HG03159 (cell line): ENCODE results near the gene SECTM1.

Experiments
- ATAC-seq: cut with Tn5 transposase; IDR thresholded peaks from one replicate; pipeline ENCODE4 v1.9.1; 2021; ENCODE audit warnings: mild to moderate bottlenecking, moderate library complexity; ENCODE audit not compliant: unreplicated experiment

SECTM1 gene

DNA sequence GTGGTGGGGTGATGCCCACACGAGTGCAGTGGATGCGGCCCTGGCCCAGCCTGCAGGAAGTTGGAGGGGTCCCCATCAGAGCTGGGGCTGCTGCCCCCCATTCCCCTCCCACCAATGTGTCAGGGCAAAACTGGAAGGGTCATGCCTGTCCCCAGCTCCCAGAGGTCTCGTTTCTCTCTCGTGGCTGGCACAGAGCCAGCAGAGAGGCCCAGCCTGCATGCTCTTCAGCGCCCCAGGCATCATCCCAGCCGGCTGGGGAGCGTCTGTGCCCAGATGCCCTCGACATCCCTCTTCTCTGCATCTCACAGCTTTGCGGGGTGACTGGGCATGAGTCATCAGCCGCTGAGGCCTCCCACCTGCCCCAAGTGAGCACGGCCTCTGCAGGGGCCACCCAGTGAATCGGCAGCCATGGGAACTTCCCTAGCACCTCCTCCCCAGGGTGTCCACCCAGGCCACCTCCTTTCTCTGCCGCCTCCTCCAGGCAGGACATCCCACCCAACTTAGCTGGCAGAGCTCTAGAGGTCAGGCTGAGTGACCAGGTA lies 50.3 kb downstream of the SECTM1 start:
- ATAC-seq: no peak

- no peak for ATAC-seq
Measured at GRCh38 chr17:82282239-82283207, 51.0 kb downstream of the SECTM1 start.

DNA sequence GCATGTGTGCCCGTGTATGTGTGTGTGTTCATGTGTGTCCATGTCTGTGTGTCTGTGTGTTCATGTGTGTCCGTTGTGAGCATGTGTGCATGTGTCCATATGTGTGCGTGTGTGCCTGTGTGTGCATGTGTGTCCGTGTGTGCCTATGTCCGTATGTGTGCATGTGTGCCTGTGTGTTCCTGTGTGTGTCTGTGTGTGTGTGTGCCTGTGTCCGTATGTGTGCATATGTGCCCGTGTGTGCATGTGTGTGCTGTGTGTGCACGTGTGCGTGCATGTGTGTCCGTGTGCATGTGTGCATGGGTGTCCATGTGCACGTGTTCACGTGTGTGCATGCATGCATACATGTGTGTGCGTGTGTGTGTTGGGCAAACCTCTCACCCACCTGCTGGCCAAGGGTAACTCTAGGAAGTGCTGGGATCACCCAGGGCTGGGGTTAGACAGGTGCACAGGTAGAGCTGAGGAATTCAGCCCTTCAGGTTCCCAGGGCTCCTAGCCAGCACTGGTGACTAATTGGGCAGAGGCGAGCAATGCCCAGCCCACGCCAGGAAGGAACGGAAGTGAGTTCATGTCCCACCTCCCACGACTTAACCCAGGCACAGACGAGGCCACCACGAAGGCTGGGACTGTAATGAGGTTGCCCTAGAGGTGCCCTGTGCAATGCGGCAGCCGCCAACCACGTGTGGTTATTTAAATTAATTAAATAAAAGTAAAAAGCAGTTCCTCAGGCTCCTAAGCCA lies 51.9 kb downstream of the SECTM1 start:
- ATAC-seq: no peak

DNA sequence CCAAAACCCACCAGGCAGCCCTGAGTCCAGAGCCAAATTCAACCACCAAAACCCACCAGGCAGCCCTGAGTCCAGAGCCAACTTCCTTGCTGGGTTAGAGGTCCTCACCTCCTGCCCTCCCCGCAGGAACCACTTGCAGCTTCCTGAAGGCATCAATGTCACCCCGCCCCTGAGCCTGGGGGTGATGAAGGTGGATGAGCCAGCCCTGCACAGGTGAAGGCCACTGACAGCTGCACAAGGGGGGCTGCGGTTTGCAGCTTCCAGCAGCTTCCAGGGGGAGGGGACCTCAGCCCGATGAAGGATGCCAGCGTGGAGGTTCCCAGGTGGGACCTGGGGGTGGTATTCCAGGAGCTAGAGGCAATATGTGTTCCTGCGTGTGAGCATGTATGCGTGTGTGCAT lies 52.5 kb downstream of the SECTM1 start:
- no peak for ATAC-seq

DNA sequence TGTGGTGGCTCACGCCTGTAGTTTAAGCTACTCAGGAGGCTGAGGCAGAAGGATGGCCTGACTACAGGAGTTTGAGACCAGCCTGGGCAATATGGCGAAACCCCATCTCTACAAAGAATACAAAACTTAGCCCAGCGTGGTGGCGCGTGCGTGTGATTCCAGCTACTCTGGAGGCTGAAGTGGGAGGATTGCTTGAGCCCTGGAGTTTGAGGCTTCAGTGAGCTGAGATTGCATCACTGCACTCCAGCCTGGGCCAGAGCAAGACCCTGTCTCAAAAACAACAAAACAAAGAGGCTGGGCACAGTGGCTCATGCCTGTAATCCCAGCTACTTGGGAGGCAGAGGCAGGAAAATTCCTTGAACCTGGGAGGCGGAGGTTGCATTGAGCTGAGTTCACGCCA lies 53.0 kb downstream of the SECTM1 start:
- no peak for ATAC-seq

DNA sequence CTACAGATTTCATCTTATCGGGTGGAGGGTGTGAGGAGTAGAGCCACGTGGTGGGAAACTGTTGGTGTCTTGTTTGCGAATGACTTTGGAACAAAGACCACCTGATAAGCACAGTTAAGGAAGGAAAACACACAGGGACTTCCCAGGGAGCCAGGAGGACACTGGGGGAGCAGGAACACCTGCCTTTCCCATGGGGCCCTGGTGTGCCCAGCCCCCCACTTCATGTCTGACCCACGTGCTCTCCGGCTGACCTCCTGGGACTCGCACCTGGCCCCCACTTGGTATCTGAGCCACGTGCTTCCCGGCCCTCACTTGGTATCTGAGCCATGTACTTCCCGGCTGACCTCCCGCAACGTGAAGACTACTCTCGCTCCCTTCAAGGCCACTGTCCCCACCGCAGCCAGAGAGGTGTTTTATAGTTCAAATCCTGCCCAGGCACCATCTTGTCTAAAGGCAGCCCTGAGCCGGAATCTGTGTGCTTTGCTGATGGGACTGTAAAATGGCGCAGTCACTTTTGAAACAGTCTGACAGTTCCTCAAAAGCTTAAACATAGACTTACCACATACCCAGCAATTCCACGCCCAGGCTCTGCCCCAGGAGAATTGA lies 54.7 kb downstream of the SECTM1 start:
- ATAC-seq: no peak

GRCh38 chr17:82278308-82278707 lies 55.3 kb downstream of the SECTM1 start:
- ATAC-seq: no peak

DNA sequence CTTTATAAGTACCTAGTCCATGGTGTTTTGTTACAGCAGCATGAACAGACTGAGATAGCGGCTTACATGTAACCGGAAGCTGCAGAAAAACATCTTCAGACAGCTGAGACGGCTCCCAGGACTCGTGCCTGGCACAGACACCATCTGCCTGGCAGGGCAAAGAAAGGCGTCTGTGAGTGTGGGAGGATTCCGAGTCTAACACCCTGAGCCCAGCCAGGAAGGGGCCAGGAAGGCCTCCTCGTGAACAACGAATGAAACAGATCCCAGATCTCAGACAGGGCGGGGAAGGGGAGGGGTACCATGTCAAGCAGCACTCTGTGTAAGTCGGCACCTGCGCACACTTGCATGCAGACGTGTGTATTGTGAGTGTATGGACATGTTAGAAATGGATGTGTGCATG lies 55.7 kb downstream of the SECTM1 start:
- ATAC-seq: no peak

GRCh38 chr17:82276938-82277337 lies 56.6 kb downstream of the SECTM1 start:
- no peak for ATAC-seq

DNA sequence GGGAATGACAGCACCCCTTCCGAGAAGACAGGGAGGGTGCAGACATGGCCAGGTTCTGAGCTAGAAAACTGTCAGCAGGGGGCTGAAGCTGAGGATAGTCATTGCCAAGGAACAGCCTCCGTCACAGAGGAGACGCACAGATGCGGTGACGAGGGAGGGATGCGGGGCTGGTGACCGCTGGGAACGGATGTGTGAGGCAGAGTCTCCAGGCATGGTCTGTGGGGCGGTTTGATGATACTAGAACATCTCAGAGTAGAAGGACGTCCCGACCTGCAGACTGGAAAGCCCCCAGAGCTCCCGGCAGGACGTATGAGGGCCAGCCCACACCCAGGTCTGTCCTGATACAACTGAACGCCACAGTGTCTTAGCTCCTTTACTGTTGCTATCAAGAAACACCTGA lies 58.2 kb downstream of the SECTM1 start:
- no peak for ATAC-seq

DNA sequence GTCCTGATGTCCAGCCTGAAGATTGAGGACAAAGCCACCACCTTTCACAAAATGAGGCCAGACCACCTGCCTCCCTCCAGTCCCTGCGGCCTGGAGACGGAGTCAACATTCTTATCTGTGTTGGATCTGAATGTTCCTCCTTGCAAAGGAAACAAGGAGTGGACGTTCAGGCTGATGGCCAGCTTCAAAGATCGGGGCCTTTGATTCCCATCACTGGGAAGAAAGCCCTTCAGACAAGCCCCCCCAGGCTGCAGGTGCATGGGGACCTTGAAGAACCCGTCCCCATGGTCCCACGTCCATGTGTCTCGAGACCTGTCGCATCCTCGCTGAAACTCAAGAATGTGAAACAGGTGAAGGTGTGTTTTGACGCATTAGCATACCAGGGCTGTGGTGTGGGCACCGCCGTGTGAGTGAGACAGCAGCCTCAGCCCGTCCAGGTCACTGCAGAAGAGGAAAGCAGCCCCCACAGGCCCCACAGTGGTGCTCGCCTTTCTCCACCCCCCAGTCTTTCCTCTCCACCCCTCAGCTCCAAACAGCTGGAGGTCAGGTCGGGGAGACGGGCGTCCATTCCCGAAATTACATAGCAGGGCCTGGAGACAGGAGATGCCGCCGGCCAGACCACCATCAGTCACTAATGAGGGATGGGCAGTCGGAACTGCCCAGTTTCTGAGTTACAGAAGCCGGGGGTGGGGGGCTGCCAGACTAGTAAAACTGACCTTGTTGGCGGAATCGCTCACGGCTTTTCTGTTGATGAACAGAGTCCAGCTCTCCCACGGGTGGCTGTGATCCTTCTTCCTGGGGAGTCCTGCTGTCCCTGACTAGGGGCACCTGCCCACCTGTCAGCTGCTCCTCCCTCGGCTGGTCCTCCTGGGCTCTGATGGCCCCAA lies 59.2 kb downstream of the SECTM1 start:
- no peak for ATAC-seq

DNA sequence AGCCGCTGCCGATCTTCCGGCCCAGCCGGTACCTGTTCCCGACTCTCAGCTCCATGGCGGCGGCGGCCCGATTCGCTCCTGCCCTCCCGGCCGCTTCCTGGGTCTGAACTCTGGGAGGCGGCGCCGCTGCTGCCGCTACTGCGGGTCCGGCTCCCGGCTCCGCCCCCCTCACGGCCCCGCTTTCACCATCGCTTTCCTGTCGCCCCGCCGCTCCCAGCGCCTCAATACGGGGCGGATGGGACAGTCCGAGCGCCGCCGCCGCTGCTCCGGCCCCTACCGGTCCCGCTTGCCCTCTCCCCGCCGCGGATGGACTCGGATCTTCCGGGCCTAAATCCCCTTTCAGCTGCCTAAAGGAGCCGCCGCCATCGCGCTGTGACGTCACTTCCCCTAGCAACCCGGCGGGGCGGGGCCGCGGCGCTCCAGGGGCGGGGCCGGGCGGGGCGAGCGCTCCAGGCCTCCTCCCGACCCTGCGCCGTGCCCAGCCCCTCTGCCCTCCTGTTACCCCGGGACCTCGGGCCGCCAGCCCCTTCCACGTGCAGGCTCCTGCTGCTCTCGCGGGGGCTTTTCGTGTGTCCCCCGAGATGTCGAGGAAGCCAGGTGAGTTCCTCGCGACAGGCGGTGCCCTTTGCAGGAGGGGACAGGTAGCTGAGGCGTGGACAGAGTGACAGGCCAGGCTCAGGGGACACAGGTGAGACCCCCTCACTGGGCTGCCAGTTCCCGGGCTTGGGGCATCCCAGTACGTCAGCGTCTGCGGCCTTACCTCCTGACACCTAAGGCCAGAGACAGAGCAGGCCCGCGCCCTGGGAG lies 60.0 kb downstream of the SECTM1 start, which contains the start of gene CSNK1D:
CSNK1D (minus strand) TSS at position 374 of the 807 bp plus-strand sequence; CDS start at position 55, 319 bp downstream.
- ATAC-seq: peak; percentile 77

GRCh38 chr17:82272495-82273326 lies 60.9 kb downstream of the SECTM1 start:
- ATAC-seq: peak; percentile 19

- no peak for ATAC-seq
Measured at GRCh38 chr17:82271401-82271800, 62.2 kb downstream of the SECTM1 start.
